Fibroblast of lung (primary cell): Measurements from ENCODE around the gene SP6. TPM values are rescaled to one million over a fixed set of nuclear protein-coding genes. Genes with fewer than 3 reads are reported as not detected.

ENCODE experiments used
- DNase-seq, 2 donors: peaks; one replicate each; pipeline versions ENCODE4 v3.0.0 to v3.0.0-alpha.2; 2010; ENCODE audit warnings: low read depth in 2 of 2
- H2AFZ ChIP-seq: 2 replicates; pipeline ENCODE4 v1.5.1; 2012; ENCODE audit warnings: low read length, control low read depth, inconsistent platforms
- H3K27ac ChIP-seq: 2 replicates; pipeline ENCODE4 v1.5.1; 2011; ENCODE audit warnings: low read length, control low read depth; ENCODE audit not compliant: insufficient read depth
- H3K27me3 ChIP-seq: 2 replicates; pipeline ENCODE4 v1.5.1; 2011; ENCODE audit warnings: mild to moderate bottlenecking, low read length; ENCODE audit not compliant: control insufficient read depth, insufficient read depth
- H3K36me3 ChIP-seq: 2 replicates; pipeline ENCODE4 v1.5.1; 2011; ENCODE audit warnings: low read length; ENCODE audit not compliant: control insufficient read depth, insufficient read depth
- H3K4me1 ChIP-seq: 2 replicates; pipeline ENCODE4 v1.5.1; 2011; ENCODE audit warnings: low read length; ENCODE audit not compliant: control insufficient read depth, insufficient read depth; ENCODE audit errors: extremely low read depth
- H3K4me2 ChIP-seq: 2 replicates; pipeline ENCODE4 v1.5.1; 2011; ENCODE audit warnings: low read length, control low read depth; ENCODE audit not compliant: insufficient read depth; ENCODE audit errors: extremely low read depth
- H3K4me3 ChIP-seq, 4 experiments: fragments of 200-600 bp in 1 of 4; sonication (generic) in 1 of 4; replicated peaks in 1 of 4; 2 replicates each; pipeline ENCODE4 v1.5.1; 2011 to 2016; ENCODE audit warnings: low read length in 4 of 4, low read depth in 3 of 4, mild to moderate bottlenecking in 3 of 4, control low read depth in 2 of 4, inconsistent platforms in 1 of 4, mixed read lengths in 1 of 4; ENCODE audit not compliant: insufficient read depth in 1 of 4; ENCODE audit errors: control extremely low read depth in 1 of 4
- H3K79me2 ChIP-seq: 2 replicates; pipeline ENCODE4 v1.5.1; 2012; ENCODE audit warnings: mild to moderate bottlenecking, low read length, inconsistent platforms; ENCODE audit not compliant: control insufficient read depth, insufficient read depth
- H3K9ac ChIP-seq: 2 replicates; pipeline ENCODE4 v1.5.1; 2011; ENCODE audit warnings: mild to moderate bottlenecking, low read length, control low read depth; ENCODE audit not compliant: insufficient read depth
- H3K9me3 ChIP-seq: 2 replicates; pipeline ENCODE4 v1.5.1; 2012; ENCODE audit warnings: low read depth, low read length; ENCODE audit not compliant: control insufficient read depth, insufficient read depth
- H4K20me1 ChIP-seq: 2 replicates; pipeline ENCODE4 v1.5.1; 2011; ENCODE audit warnings: low read length; ENCODE audit not compliant: control insufficient read depth, insufficient read depth; ENCODE audit errors: extremely low read depth
- CTCF ChIP-seq, 2 donors: IDR thresholded peaks in 1 of 2; conservative IDR thresholded peaks in 1 of 2; 1 replicate in 1 of 2; 2 replicates in 1 of 2; pipeline ENCODE4 v1.5.1; 2011 to 2012; ENCODE audit warnings: low read length in 2 of 2, control low read depth in 1 of 2, inconsistent platforms in 1 of 2, low read depth in 1 of 2, mild to moderate bottlenecking in 1 of 2
- EZH2 ChIP-seq: IDR thresholded peaks from 2 replicates; pipeline ENCODE4 v1.5.1; 2012; ENCODE audit warnings: low read length, control low read depth, mild to moderate bottlenecking; ENCODE audit errors: missing control alignments
- polyA plus RNA-seq, 2 donors: library from polyadenylated mRNA; depleted of rRNA in 1 of 2; stranded (reverse) in 1 of 2; unstranded in 1 of 2; fragments of >200 nt; gene quantifications; 2 replicates each; pipeline ENCODE4 v1.2.1, GENCODE V29; 2011 to 2012; ENCODE audit warnings: missing spikeins in 1 of 2
- total RNA-seq: library from RNA; depleted of rRNA; stranded (reverse); fragments of >200 nt; gene quantifications from 2 replicates; pipeline ENCODE4 v1.2.1, GENCODE V29; 2014

Gene SP6
- total and polyA plus RNA-seq, 2 donors (not counting 1 experiment from before 2014, with no cell fraction given), result under 0.01 to 0.07 TPM

GRCh38 chr17:47897561-47897960 lies 46.6 kb upstream of the SP6 start:
- no peak overlapping the region for H3K27ac ChIP-seq
- no peak overlapping the region for H3K9ac ChIP-seq
- H3K4me1 ChIP-seq, result peaks cover 4% of the 10 kb centered on the region
- peaks cover 3% of the 10 kb centered on the region for H3K79me2 ChIP-seq
- peak in 1 of 2 donors; percentile 44 for DNase-seq
- H3K9me3 ChIP-seq, result no peaks in the 10 kb centered on the region
- H2AFZ ChIP-seq, result no peak overlapping the region
- no peaks in the 10 kb centered on the region for H4K20me1 ChIP-seq
- no peak for TF ChIP-seq EZH2
- TF ChIP-seq CTCF (conservative IDR thresholded peaks at IDR 0.05 in 1 of 2, IDR thresholded peaks at IDR 0.05 in 1 of 2; ENCODE audit: low read depth in 1 of 2, low read length in 2 of 2), result no peak
- no peaks in the 10 kb centered on the region for H3K27me3 ChIP-seq
- peak overlapping the region; percentile 100 for H3K4me2 ChIP-seq
- peaks cover 1% of the 10 kb centered on the region for H3K36me3 ChIP-seq
- H3K4me3 ChIP-seq, result peak overlapping the region in 3 of 4 experiments; percentile 91 to 95 (median 92)

- no peaks in the 10 kb centered on the region for H3K9me3 ChIP-seq
- H3K36me3 ChIP-seq, result peaks cover 1% of the 10 kb centered on the region
- peak overlapping the region; percentile 89 for H3K9ac ChIP-seq
- peaks cover 3% of the 10 kb centered on the region for H3K79me2 ChIP-seq
- H3K27ac ChIP-seq, result peak overlapping the region; percentile 92
- H3K4me1 ChIP-seq, result peaks cover 4% of the 10 kb centered on the region
- peak; percentile 8 to 20 for DNase-seq
- TF ChIP-seq EZH2 (no peak), CTCF (conservative IDR thresholded peaks at IDR 0.05 in 1 of 2, IDR thresholded peaks at IDR 0.05 in 1 of 2; ENCODE audit: low read depth in 1 of 2, low read length in 2 of 2) (no peak)
- peak overlapping the region; percentile 91 to 95 (median 92) for H3K4me3 ChIP-seq
- H4K20me1 ChIP-seq, result no peaks in the 10 kb centered on the region
- no peaks in the 10 kb centered on the region for H3K27me3 ChIP-seq
- peak overlapping the region; percentile 100 for H3K4me2 ChIP-seq
- H2AFZ ChIP-seq, result peak overlapping the region; percentile 65
Observed at GRCh38 chr17:47896672-47897490, 45.9 kb upstream of the SP6 start.

- H3K27ac ChIP-seq, result peak within 1 kb of the TSS; percentile 92
- H4K20me1 ChIP-seq, result no peaks in the 10 kb centered on the region
- H3K4me3 ChIP-seq, result peak within 1 kb of the TSS; percentile 91 to 95 (median 92)
- H3K36me3 ChIP-seq, result peaks cover 1% of the 10 kb centered on the region
- H3K9me3 ChIP-seq, result no peaks in the 10 kb centered on the region
- no peaks in the 10 kb centered on the region for H3K27me3 ChIP-seq
- H3K9ac ChIP-seq, result peak within 1 kb of the TSS; percentile 89
- H3K4me2 ChIP-seq, result peak within 1 kb of the TSS; percentile 100
- peaks cover 4% of the 10 kb centered on the region for H3K4me1 ChIP-seq
- DNase-seq, result peak; percentile 100
- H2AFZ ChIP-seq, result peak within 1 kb of the TSS; percentile 85
- TF ChIP-seq CTCF (conservative IDR thresholded peaks at IDR 0.05 in 1 of 2, IDR thresholded peaks at IDR 0.05 in 1 of 2; ENCODE audit: low read depth in 1 of 2, low read length in 2 of 2) (peak in 1 of 2 donors; percentile 11), EZH2 (no peak)
- peaks cover 3% of the 10 kb centered on the region for H3K79me2 ChIP-seq
Observed at GRCh38 chr17:47895856-47896671, 45.1 kb upstream of the SP6 start, which contains the start of gene SP2. TSS of gene SP2 (plus strand) at chr17:47896236. CDS start at chr17:47896287, 51 bp downstream.
